DMS153 (cell line): ENCODE results near the gene FYCO1.
A peak's percentile ranks its signal among the peaks of the same experiment; 100 is the strongest.
"Not testable (repeated sequence)": the region's sequence is repeated elsewhere in the genome, so short reads cannot be mapped to it uniquely, and the experiment has no call there.

ENCODE experiments used
- DNase-seq: peaks from one replicate; lab custom pipeline; 2025; lab: John Stamatoyannopoulos, UW

FYCO1 gene

GRCh38 chr3:45995236-45996192 is at the start of gene FYCO1:
FYCO1 (minus strand) TSS chr3:45995824; CDS start chr3:45984910, 10,914 bp downstream.
- peak; percentile 55 for DNase-seq

GRCh38 chr3:46038916-46039315 is 43.3 kb upstream of the FYCO1 start:
- no peak for DNase-seq

- DNase-seq: not testable (repeated sequence)
Observed at GRCh38 chr3:46038071-46038470, 42.4 kb upstream of the FYCO1 start.

GRCh38 chr3:46036191-46036590 is 40.6 kb upstream of the FYCO1 start:
- no peak for DNase-seq

GRCh38 chr3:46031747-46032146 is 36.1 kb upstream of the FYCO1 start:
- DNase-seq: no peak

- no peak for DNase-seq
Observed at GRCh38 chr3:46031269-46031668, 35.6 kb upstream of the FYCO1 start.

- DNase-seq: no peak
Observed at GRCh38 chr3:46030626-46031025, 35.0 kb upstream of the FYCO1 start.

GRCh38 chr3:46029953-46030543 is 34.4 kb upstream of the FYCO1 start:
- DNase-seq: no peak

GRCh38 chr3:46027736-46028397 is 32.2 kb upstream of the FYCO1 start:
- DNase-seq: no peak

GRCh38 chr3:46027021-46027705 is 31.5 kb upstream of the FYCO1 start, which contains the start of gene XCR1:
XCR1 (minus strand) TSS chr3:46027483; CDS start chr3:46021947, 5,536 bp downstream.
- no peak for DNase-seq

- no peak for DNase-seq
Observed at GRCh38 chr3:46025139-46025538, 29.5 kb upstream of the FYCO1 start.

GRCh38 chr3:46024131-46024530 is 28.5 kb upstream of the FYCO1 start:
- no peak for DNase-seq

- DNase-seq: no peak
Observed at GRCh38 chr3:46022909-46023785, 27.5 kb upstream of the FYCO1 start.

GRCh38 chr3:46021516-46021915 is 25.9 kb upstream of the FYCO1 start:
- DNase-seq: no peak

- no peak for DNase-seq
Observed at GRCh38 chr3:46020766-46021510, 25.3 kb upstream of the FYCO1 start.

GRCh38 chr3:46019707-46020106 is 24.1 kb upstream of the FYCO1 start:
- DNase-seq: no peak

GRCh38 chr3:46017720-46018119 is 22.1 kb upstream of the FYCO1 start:
- no peak for DNase-seq

- no peak for DNase-seq
Observed at GRCh38 chr3:46013316-46014094, 17.9 kb upstream of the FYCO1 start.

GRCh38 chr3:46012246-46012645 is 16.6 kb upstream of the FYCO1 start:
- no peak for DNase-seq
